B cell (primary cell): ENCODE results near the gene GMCL2. TPM values are rescaled to one million over a fixed set of nuclear protein-coding genes. Genes with fewer than 3 reads are reported as not detected.

Source experiments
- ATAC-seq: fragments of 200-7000 bp; cut with Tn5 transposase; one replicate; pipeline ENCODE4 v1.10.0; 2021; ENCODE audit warnings: low read depth, mild to moderate bottlenecking, moderate number of reproducible peaks, moderate library complexity
- CTCF ChIA-PET: fragments of 350-600 bp; sonication (Branson Sonifier 250); formaldehyde crosslinking; loops from one replicate; lab custom pipeline; 2021; ENCODE audit warnings: antibody characterized with exemption, inconsistent platforms; lab: Charles Lee
- POLR2A ChIA-PET: fragments of 350-600 bp; sonication (Branson Sonifier 250); formaldehyde crosslinking; loops from one replicate; lab custom pipeline; 2021; ENCODE audit warnings: antibody characterized with exemption; lab: Charles Lee
- DNase-seq: peaks from one replicate; pipeline ENCODE4 v3.0.0; 2013
- H2AFZ ChIP-seq: 2 replicates; pipeline ENCODE4 v1.6.1; 2012; ENCODE audit warnings: mild to moderate bottlenecking, low read depth, low read length; ENCODE audit not compliant: insufficient read depth, poor library complexity, severe bottlenecking
- H3K27ac ChIP-seq, 2 donors: 1 replicate in 1 of 2; 2 replicates in 1 of 2; pipeline ENCODE4 v1.5.1; 2012 to 2013; ENCODE audit warnings: low read length in 2 of 2, mild to moderate bottlenecking in 2 of 2, moderate library complexity in 1 of 2
- H3K27me3 ChIP-seq, 4 experiments: fragments of 200-600 bp in 1 of 4; sonication (generic) in 1 of 4; replicated peaks in 1 of 4; 1 replicate in 2 of 4; 2 replicates in 2 of 4; pipeline versions ENCODE4 v1.6.1 to v1.7.0; 2013 to 2016; ENCODE audit warnings: low read length in 3 of 4, mild to moderate bottlenecking in 2 of 4, mixed read lengths in 1 of 4, moderate library complexity in 1 of 4; ENCODE audit not compliant: insufficient read depth in 4 of 4, control insufficient read depth in 3 of 4; ENCODE audit errors: control extremely low read depth in 1 of 4
- H3K36me3 ChIP-seq, 2 experiments: replicated peaks in 1 of 2; 1 replicate in 1 of 2; 2 replicates in 1 of 2; pipeline versions ENCODE4 v1.6.1 to v1.7.1; 2013; ENCODE audit warnings: low read length in 1 of 2; ENCODE audit not compliant: insufficient read depth in 2 of 2, control insufficient read depth in 1 of 2; ENCODE audit errors: control extremely low read depth in 1 of 2, extremely low read depth in 1 of 2
- H3K4me1 ChIP-seq, 2 donors: fragments of 200-600 bp in 1 of 2; sonication (generic) in 1 of 2; 1 replicate in 1 of 2; 2 replicates in 1 of 2; pipeline versions ENCODE4 v1.5.1 to v1.6.1; 2013 to 2017; ENCODE audit warnings: low read length in 2 of 2; ENCODE audit not compliant: control insufficient read depth in 2 of 2, insufficient read depth in 2 of 2
- H3K4me2 ChIP-seq: replicated peaks from 2 replicates; pipeline ENCODE3; 2012; ENCODE audit warnings: mild to moderate bottlenecking, low read depth, low read length; ENCODE audit not compliant: poor library complexity, severe bottlenecking
- H3K4me3 ChIP-seq, 5 experiments: fragments of 200-600 bp in 1 of 5; sonication (generic) in 1 of 5; 1 replicate in 3 of 5; 2 replicates in 2 of 5; pipeline versions ENCODE4 v1.5.1 to v1.7.0; 2011 to 2016; ENCODE audit warnings: low read length in 4 of 5, mild to moderate bottlenecking in 4 of 5, low read depth in 2 of 5, control low read depth in 1 of 5, moderate library complexity in 1 of 5; ENCODE audit not compliant: insufficient read depth in 1 of 5; ENCODE audit errors: control extremely low read depth in 1 of 5, extremely low read depth in 1 of 5
- H3K79me2 ChIP-seq: fragments of 200-600 bp; sonication (generic); one replicate; pipeline ENCODE4 v1.6.0; 2016; ENCODE audit warnings: low read length; ENCODE audit not compliant: control insufficient read depth, insufficient read depth
- H3K9ac ChIP-seq: fragments of 200-600 bp; sonication (generic); 2 replicates; pipeline ENCODE4 v1.6.1; 2017; ENCODE audit warnings: mild to moderate bottlenecking, low read length, moderate library complexity
- H3K9me3 ChIP-seq, 3 donors: one replicate each; pipeline versions ENCODE4 v1.6.1 to v1.7.1; 2013; ENCODE audit warnings: low read length in 2 of 3; ENCODE audit not compliant: control insufficient read depth in 2 of 3, insufficient read depth in 1 of 3; ENCODE audit errors: control extremely low read depth in 1 of 3
- H4K20me1 ChIP-seq: 2 replicates; pipeline ENCODE4 v1.6.0; 2012; ENCODE audit warnings: mild to moderate bottlenecking, low read length; ENCODE audit not compliant: insufficient read depth, control insufficient read depth, poor library complexity, severe bottlenecking
- H3K27ac Mint-ChIP-seq: one replicate; pipeline ENCODE4 v1.8.0; 2021; ENCODE audit warnings: mixed read lengths
- H3K27me3 Mint-ChIP-seq: one replicate; pipeline ENCODE4 v1.8.0; 2021; ENCODE audit warnings: mixed read lengths
- H3K4me1 Mint-ChIP-seq: one replicate; pipeline ENCODE4 v1.8.0; 2021; ENCODE audit warnings: mixed read lengths
- H3K4me3 Mint-ChIP-seq: one replicate; pipeline ENCODE4 v1.8.0; 2021; ENCODE audit warnings: mixed read lengths
- H3K9me3 Mint-ChIP-seq: one replicate; pipeline ENCODE4 v1.8.0; 2022; ENCODE audit warnings: mixed read lengths; ENCODE audit not compliant: insufficient read depth
- CTCF ChIP-seq: fragments of 200-600 bp; IDR thresholded peaks from one replicate; pipeline ENCODE4 v1.8.0; 2022; ENCODE audit warnings: antibody characterized with exemption, mild to moderate bottlenecking
- EZH2 ChIP-seq: IDR thresholded peaks from 2 replicates; pipeline ENCODE4 v1.6.1; 2012; ENCODE audit warnings: borderline replicate concordance, low read depth, mild to moderate bottlenecking, moderate library complexity, low read length; ENCODE audit not compliant: insufficient read depth, poor library complexity, severe bottlenecking
- WGBS: methylation state at CpG from one replicate; pipeline ENCODE4 v1.1.5; 2013; ENCODE audit warnings: missing lambda C conversion rate; ENCODE audit not compliant: insufficient coverage; 5-methylcytosine and 5-hydroxymethylcytosine counted together
- intact Hi-C: fragments of 100-400 bp; cut with micrococcal nuclease; formaldehyde crosslinking; loops from one replicate; pipeline ENCODE4 v1.10.0; 2022
- polyA plus RNA-seq: library from polyadenylated mRNA; depleted of rRNA; stranded (reverse); fragments of >200 nt; gene quantifications from 2 replicates; pipeline ENCODE4 v1.2.3, GENCODE V29; 2012
- total RNA-seq, 2 donors: library from RNA; stranded (reverse); fragments of 120-200 nt in 1 of 2; gene quantifications; 1 replicate in 1 of 2; 2 replicates in 1 of 2; pipeline versions ENCODE4 v1.2.3 to v1.2.4, GENCODE V29; 2013 to 2022

GMCL2 gene
- total and polyA plus RNA-seq, 2 donors (not counting 1 experiment from before 2014, with no cell fraction given) = not detected

- H3K4me1 Mint-ChIP-seq = no peaks in the 10 kb centered on the region
- DNase-seq (no peak), ATAC-seq (no peak)
- no peaks in the 10 kb centered on the region for H3K9me3 ChIP-seq
- H4K20me1 ChIP-seq = no peaks in the 10 kb centered on the region
- H3K27ac Mint-ChIP-seq = no peak overlapping the region
- H3K9me3 Mint-ChIP-seq = no peaks in the 10 kb centered on the region
- H3K4me1 ChIP-seq = no peaks in the 10 kb centered on the region
- H3K4me2 ChIP-seq = no peak overlapping the region
- no peaks in the 10 kb centered on the region for H3K79me2 ChIP-seq
- no peaks in the 10 kb centered on the region for H3K36me3 ChIP-seq
- no peak overlapping the region for H3K4me3 Mint-ChIP-seq
- 32% methylated on average over 3 of the region's 6 CpGs for WGBS
- H2AFZ ChIP-seq = no peak overlapping the region
- TF ChIP-seq CTCF = no peak
- POLR2A ChIA-PET = no interaction called here
- peaks cover 0 to 6% (median 2%) of the 10 kb centered on the region in 4 experiments for H3K27me3 ChIP-seq
- CTCF ChIA-PET = interaction anchor here (1.3 kb wide), 1 partner anchor 101 kb away, joined by 4 read pairs; no protein-coding TSS in a partner anchor
- intact Hi-C loops = no loop called here
- H3K4me3 ChIP-seq = no peak overlapping the region
- H3K27ac ChIP-seq = no peak overlapping the region
- peaks cover 19% of the 10 kb centered on the region for H3K27me3 Mint-ChIP-seq
- H3K9ac ChIP-seq = no peak overlapping the region
Measured at GRCh38 chr5:178176791-178177190, 10.4 kb downstream of the GMCL2 start.

GRCh38 chr5:178174456-178174855 lies 12.7 kb downstream of the GMCL2 start:
- WGBS = 88% methylated on average over 1 of the region's 3 CpGs
- no peak overlapping the region for H2AFZ ChIP-seq
- no peaks in the 10 kb centered on the region for H4K20me1 ChIP-seq
- intact Hi-C loops = no loop called here
- Mint-ChIP-seq H3K27ac (no peak overlapping the region), H3K4me3 (no peak overlapping the region), H3K27me3 (peaks cover 16% of the 10 kb centered on the region), H3K9me3 (no peaks in the 10 kb centered on the region), H3K4me1 (no peaks in the 10 kb centered on the region)
- no peaks in the 10 kb centered on the region for H3K36me3 ChIP-seq
- H3K4me1 ChIP-seq = no peaks in the 10 kb centered on the region
- ATAC-seq (no peak), DNase-seq (no peak)
- no peak overlapping the region for H3K9ac ChIP-seq
- H3K4me2 ChIP-seq = no peak overlapping the region
- no peaks in the 10 kb centered on the region for H3K79me2 ChIP-seq
- ChIA-PET POLR2A (no interaction called here), CTCF (interaction anchor here (2.1 kb wide), 1 partner anchor 99 kb away, joined by 9 read pairs; no protein-coding TSS in a partner anchor)
- H3K9me3 ChIP-seq = no peaks in the 10 kb centered on the region
- H3K27me3 ChIP-seq = peaks cover 0 to 6% (median 0%) of the 10 kb centered on the region in 4 experiments
- no peak overlapping the region for H3K27ac ChIP-seq
- no peak overlapping the region for H3K4me3 ChIP-seq
- TF ChIP-seq EZH2 (no peak), CTCF (no peak)
